AG10803 (cell line): ENCODE measurements around the gene POLD2.
A peak's percentile ranks its signal among the peaks of the same experiment; 100 is the strongest.

Source experiments
- DNase-seq: peaks from one replicate; pipeline ENCODE4 v3.0.0; 2010; ENCODE audit warnings: low read depth
- H3K4me3 ChIP-seq: 2 replicates; pipeline ENCODE4 v1.5.1; 2011; ENCODE audit warnings: mild to moderate bottlenecking, low read length, control low read depth
- CTCF ChIP-seq: conservative IDR thresholded peaks from 2 replicates; pipeline ENCODE4 v1.5.1; 2011; ENCODE audit warnings: mild to moderate bottlenecking, low read length, control low read depth, inconsistent platforms

POLD2 gene

GRCh38 chr7:44101303-44101965, 21.9 kb downstream of the POLD2 start:
- TF ChIP-seq CTCF = no peak
- no peak for DNase-seq
- no peak overlapping the region for H3K4me3 ChIP-seq

GRCh38 chr7:44100458-44101302, 22.7 kb downstream of the POLD2 start:
- 0 out of 2 replicates have a peak, but pooled peaks have one; percentile 8 for TF ChIP-seq CTCF
- peak; percentile 95 for DNase-seq
- H3K4me3 ChIP-seq = no peak overlapping the region

GRCh38 chr7:44099669-44100068, 23.7 kb downstream of the POLD2 start:
- TF ChIP-seq CTCF = no peak
- H3K4me3 ChIP-seq = no peak overlapping the region
- no peak for DNase-seq

- no peak overlapping the region for H3K4me3 ChIP-seq
- DNase-seq = no peak
- no peak for TF ChIP-seq CTCF
Observed at GRCh38 chr7:44098092-44099068, 25.0 kb downstream of the POLD2 start.

- no peak for DNase-seq
- H3K4me3 ChIP-seq = no peak overlapping the region
- TF ChIP-seq CTCF = no peak
Observed at GRCh38 chr7:44097064-44097932, 26.1 kb downstream of the POLD2 start.

GRCh38 chr7:44096326-44096881, 26.9 kb downstream of the POLD2 start:
- H3K4me3 ChIP-seq = no peak overlapping the region
- DNase-seq = no peak
- no peak for TF ChIP-seq CTCF
